ENCODE measurements around the gene LMBRD1.

GRCh38 chr6:69732640-69733039, 64.2 kb downstream of the LMBRD1 start:
- TF ChIP-seq TAF1 (IDR thresholded peaks at IDR 0.05; ENCODE audit: low read depth, low read length) (no peak), SUZ12 (IDR thresholded peaks at IDR 0.05; ENCODE audit: low read length) (no peak), CREB1 (IDR thresholded peaks at IDR 0.05) (no peak), RBBP5 (IDR thresholded peaks at IDR 0.05; ENCODE audit: borderline replicate concordance, low read depth, low read length) (no peak), JUND (IDR thresholded peaks at IDR 0.05; ENCODE audit: low read length) (no peak), SP2 (IDR thresholded peaks at IDR 0.05; ENCODE audit: low read length) (no peak)
- TF ChIP-seq, protein P1, sequence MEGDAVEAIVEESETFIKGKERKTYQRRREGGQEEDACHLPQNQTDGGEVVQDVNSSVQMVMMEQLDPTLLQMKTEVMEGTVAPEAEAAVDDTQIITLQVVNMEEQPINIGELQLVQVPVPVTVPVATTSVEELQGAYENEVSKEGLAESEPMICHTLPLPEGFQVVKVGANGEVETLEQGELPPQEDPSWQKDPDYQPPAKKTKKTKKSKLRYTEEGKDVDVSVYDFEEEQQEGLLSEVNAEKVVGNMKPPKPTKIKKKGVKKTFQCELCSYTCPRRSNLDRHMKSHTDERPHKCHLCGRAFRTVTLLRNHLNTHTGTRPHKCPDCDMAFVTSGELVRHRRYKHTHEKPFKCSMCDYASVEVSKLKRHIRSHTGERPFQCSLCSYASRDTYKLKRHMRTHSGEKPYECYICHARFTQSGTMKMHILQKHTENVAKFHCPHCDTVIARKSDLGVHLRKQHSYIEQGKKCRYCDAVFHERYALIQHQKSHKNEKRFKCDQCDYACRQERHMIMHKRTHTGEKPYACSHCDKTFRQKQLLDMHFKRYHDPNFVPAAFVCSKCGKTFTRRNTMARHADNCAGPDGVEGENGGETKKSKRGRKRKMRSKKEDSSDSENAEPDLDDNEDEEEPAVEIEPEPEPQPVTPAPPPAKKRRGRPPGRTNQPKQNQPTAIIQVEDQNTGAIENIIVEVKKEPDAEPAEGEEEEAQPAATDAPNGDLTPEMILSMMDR (IDR thresholded peaks at IDR 0.05; ENCODE audit: control extremely low read depth in 1 of 3, insufficient read depth in 1 of 3, low read depth in 1 of 3, low read length in 3 of 3) = no peak
